H1 (cell line): ENCODE data around the gene NXPH3. TPM values are rescaled to one million over a fixed set of nuclear protein-coding genes. Genes with fewer than 3 reads are reported as not detected.
A peak's percentile ranks its signal among the peaks of the same experiment; 100 is the strongest.

Experiments
- CTCF ChIA-PET: fragments of 300-600 bp; sonication (Branson Sonifier 250); formaldehyde crosslinking; loops from one replicate; lab custom pipeline; 2021; ENCODE audit not compliant: partially characterized antibody; lab: Charles Lee
- POLR2A ChIA-PET: fragments of 300-600 bp; sonication (Branson Sonifier 250); formaldehyde crosslinking; loops from one replicate; lab custom pipeline; 2021; ENCODE audit warnings: inconsistent platforms; ENCODE audit not compliant: partially characterized antibody; lab: Charles Lee
- DNase-seq, 2 experiments: peaks; one replicate each; pipeline versions ENCODE4 v3.0.0 to v3.0.0-alpha.2; 2010 to 2022; ENCODE audit warnings: low spot score in 2 of 2, low read depth in 1 of 2, mixed read lengths in 1 of 2
- FAIRE-seq: peaks from 2 replicates; lab custom pipeline; 2011; peaks lifted over from hg19 to GRCh38; lab: Jason Lieb, UNC
- H2AFZ ChIP-seq: 2 replicates; pipeline ENCODE4 v1.8.1; 2012; ENCODE audit warnings: low read length, inconsistent platforms
- H2AK5ac ChIP-seq: 2 replicates; pipeline ENCODE4 v1.6.1; 2013; ENCODE audit warnings: low read depth, low read length
- H2BK120ac ChIP-seq: replicated peaks from 2 replicates; pipeline ENCODE3; 2013; ENCODE audit warnings: low read depth, low read length, inconsistent platforms
- H2BK12ac ChIP-seq: 2 replicates; pipeline ENCODE4 v1.6.1; 2013; ENCODE audit warnings: low read depth, low read length
- H2BK15ac ChIP-seq: 2 replicates; pipeline ENCODE4 v1.6.1; 2013; ENCODE audit warnings: low read length
- H2BK20ac ChIP-seq: 2 replicates; pipeline ENCODE4 v1.6.1; 2013; ENCODE audit warnings: low read length
- H2BK5ac ChIP-seq: 2 replicates; pipeline ENCODE4 v1.6.1; 2013; ENCODE audit warnings: low read depth, low read length
- H3K14ac ChIP-seq: 2 replicates; pipeline ENCODE4 v1.6.1; 2013; ENCODE audit warnings: inconsistent platforms; ENCODE audit not compliant: insufficient read length
- H3K18ac ChIP-seq: 2 replicates; pipeline ENCODE4 v1.6.1; 2013; ENCODE audit warnings: low read length; ENCODE audit errors: extremely low read depth
- H3K23ac ChIP-seq: 2 replicates; pipeline ENCODE4 v1.6.1; 2013; ENCODE audit warnings: inconsistent platforms; ENCODE audit not compliant: insufficient read length
- H3K23me2 ChIP-seq: 2 replicates; pipeline ENCODE4 v1.6.1; 2013; ENCODE audit warnings: low read depth, low read length
- H3K27ac ChIP-seq: 2 replicates; pipeline ENCODE4 v1.6.1; 2011; ENCODE audit warnings: low read depth, low read length, inconsistent platforms
- H3K27me3 ChIP-seq, 4 experiments: replicated peaks in 1 of 4; 1 replicate in 1 of 4; 2 replicates in 3 of 4; pipeline versions ENCODE4 v1.6.1 to v1.8.1; 2011 to 2013; ENCODE audit warnings: low read length in 3 of 4, mild to moderate bottlenecking in 3 of 4, inconsistent platforms in 2 of 4, mixed read lengths in 2 of 4, moderate library complexity in 1 of 4; ENCODE audit not compliant: control insufficient read depth in 3 of 4, insufficient read depth in 3 of 4; ENCODE audit errors: extremely low read depth in 1 of 4
- H3K36me3 ChIP-seq, 4 experiments: 2 replicates each; pipeline versions ENCODE4 v1.6.1 to v1.8.1; 2011 to 2013; ENCODE audit warnings: mild to moderate bottlenecking in 4 of 4, low read length in 3 of 4, moderate library complexity in 2 of 4, control low read depth in 1 of 4, inconsistent platforms in 1 of 4; ENCODE audit not compliant: insufficient read depth in 4 of 4, control insufficient read depth in 2 of 4
- H3K4ac ChIP-seq: replicated peaks from 2 replicates; pipeline ENCODE3; 2013; ENCODE audit warnings: low read length, low read depth, mixed read lengths, inconsistent platforms; ENCODE audit not compliant: insufficient read length
- H3K4me1 ChIP-seq, 4 experiments: replicated peaks in 1 of 4; 1 replicate in 1 of 4; 2 replicates in 3 of 4; pipeline versions ENCODE4 v1.6.1 to v1.8.1; 2011 to 2013; ENCODE audit warnings: low read length in 3 of 4, inconsistent platforms in 2 of 4, mixed read lengths in 1 of 4; ENCODE audit not compliant: insufficient read depth in 4 of 4, control insufficient read depth in 3 of 4
- H3K4me2 ChIP-seq, 2 experiments: 2 replicates each; pipeline versions ENCODE4 v1.6.1 to v1.8.1; 2011 to 2013; ENCODE audit warnings: low read depth in 2 of 2, low read length in 2 of 2, control low read depth in 1 of 2, inconsistent platforms in 1 of 2, mild to moderate bottlenecking in 1 of 2; ENCODE audit not compliant: insufficient read depth in 1 of 2
- H3K4me3 ChIP-seq, 4 experiments: fragments of 200-600, 300-600 bp in 1 of 4; sonication (generic), shearing (Covaris generic), sonication (Bioruptor Twin) in 1 of 4; 2 replicates each; pipeline versions ENCODE4 v1.5.1 to v1.8.1; 2011 to 2016; ENCODE audit warnings: low read length in 4 of 4, low read depth in 3 of 4, control low read depth in 2 of 4, inconsistent platforms in 2 of 4, mild to moderate bottlenecking in 2 of 4, mixed read lengths in 1 of 4, moderate library complexity in 1 of 4; ENCODE audit not compliant: insufficient read depth in 2 of 4; ENCODE audit errors: extremely low read depth in 1 of 4
- H3K56ac ChIP-seq: replicated peaks from 2 replicates; pipeline ENCODE3; 2013; ENCODE audit warnings: low read depth, mild to moderate bottlenecking, mixed read lengths, low read length, inconsistent platforms; ENCODE audit not compliant: insufficient read length
- H3K79me1 ChIP-seq: 2 replicates; pipeline ENCODE4 v1.6.1; 2013; ENCODE audit warnings: low read depth, low read length, control low read depth
- H3K79me2 ChIP-seq, 2 experiments: 2 replicates each; pipeline versions ENCODE4 v1.6.1 to v1.8.1; 2012 to 2013; ENCODE audit warnings: low read length in 2 of 2, mild to moderate bottlenecking in 2 of 2, inconsistent platforms in 1 of 2; ENCODE audit not compliant: insufficient read depth in 2 of 2, control insufficient read depth in 1 of 2
- H3K9ac ChIP-seq, 4 experiments: replicated peaks in 1 of 4; 1 replicate in 1 of 4; 2 replicates in 3 of 4; pipeline versions ENCODE4 v1.6.1 to v1.8.1; 2011 to 2013; ENCODE audit warnings: low read depth in 3 of 4, low read length in 3 of 4, control low read depth in 2 of 4, mild to moderate bottlenecking in 2 of 4, moderate library complexity in 2 of 4, inconsistent platforms in 1 of 4; ENCODE audit errors: extremely low read depth in 1 of 4
- H3K9me3 ChIP-seq, 2 experiments: 2 replicates each; pipeline versions ENCODE4 v1.6.1 to v1.8.1; 2012 to 2013; ENCODE audit warnings: mild to moderate bottlenecking in 2 of 2, moderate library complexity in 2 of 2, control low read depth in 1 of 2, inconsistent platforms in 1 of 2, low read depth in 1 of 2, low read length in 1 of 2, mixed read lengths in 1 of 2; ENCODE audit not compliant: insufficient read depth in 2 of 2
- H4K20me1 ChIP-seq, 2 experiments: replicated peaks in 1 of 2; 2 replicates each; pipeline versions ENCODE3 to v1.8.1; 2011 to 2013; ENCODE audit warnings: inconsistent platforms in 2 of 2, low read length in 2 of 2, mild to moderate bottlenecking in 1 of 2; ENCODE audit not compliant: insufficient read depth in 2 of 2, control insufficient read depth in 1 of 2
- H4K5ac ChIP-seq: 2 replicates; pipeline ENCODE4 v1.6.1; 2013; ENCODE audit warnings: low read length, low read depth, mixed read lengths, inconsistent platforms; ENCODE audit not compliant: insufficient read length
- H4K8ac ChIP-seq: 2 replicates; pipeline ENCODE4 v1.8.0; 2013; ENCODE audit warnings: mild to moderate bottlenecking, moderate library complexity, low read length, inconsistent platforms; ENCODE audit not compliant: insufficient read depth; ENCODE audit errors: extremely low read depth
- H4K91ac ChIP-seq: replicated peaks from 2 replicates; pipeline ENCODE3; 2013; ENCODE audit warnings: low read length, mixed read lengths, inconsistent platforms; ENCODE audit not compliant: insufficient read length
- BCL11A ChIP-seq, 2 experiments: IDR thresholded peaks; one replicate each; pipeline ENCODE4 v1.6.1; 2011; ENCODE audit warnings: low read depth in 2 of 2, low read length in 2 of 2, mild to moderate bottlenecking in 2 of 2
- BRCA1 ChIP-seq: IDR thresholded peaks from 2 replicates; pipeline ENCODE4 v1.6.1; 2012; ENCODE audit warnings: low read depth, low read length, improper control_type of control experiment
- CBX8 ChIP-seq: fragments of 300-800, 300-1000 bp; sonication (generic); IDR thresholded peaks from 2 replicates; pipeline ENCODE4 v1.7.1; 2016; ENCODE audit warnings: low read depth, low read length, borderline replicate concordance
- CHD1 ChIP-seq: IDR thresholded peaks from 2 replicates; pipeline ENCODE4 v1.6.1; 2012; ENCODE audit warnings: low read depth, low read length, improper control_type of control experiment
- EZH2 ChIP-seq: fragments of 200-600 bp; sonication (generic); IDR thresholded peaks from 2 replicates; pipeline ENCODE4 v1.7.1; 2012; ENCODE audit warnings: low read depth, mild to moderate bottlenecking, moderate library complexity, low read length, inconsistent platforms; ENCODE audit not compliant: severe bottlenecking
- HDAC6 ChIP-seq: IDR thresholded peaks from one replicate; pipeline ENCODE4 v1.7.1; 2012; ENCODE audit warnings: low read depth, mild to moderate bottlenecking, inconsistent platforms, low read length, moderate library complexity
- RAD21 ChIP-seq, 2 experiments: IDR thresholded peaks in 1 of 2; conservative IDR thresholded peaks in 1 of 2; 2 replicates each; pipeline ENCODE4 v1.6.1; 2011; ENCODE audit warnings: low read depth in 2 of 2, low read length in 2 of 2, improper control_type of control experiment in 1 of 2, inconsistent platforms in 1 of 2, mild to moderate bottlenecking in 1 of 2, moderate library complexity in 1 of 2
- SIN3A ChIP-seq, 2 experiments: IDR thresholded peaks in 1 of 2; conservative IDR thresholded peaks in 1 of 2; 2 replicates each; pipeline ENCODE4 v1.6.1; 2011 to 2012; ENCODE audit warnings: low read length in 2 of 2, improper control_type of control experiment in 1 of 2, low read depth in 1 of 2, mild to moderate bottlenecking in 1 of 2
- SIRT6 ChIP-seq: IDR thresholded peaks from one replicate; pipeline ENCODE4 v1.7.1; 2012; ENCODE audit warnings: low read length, inconsistent platforms
- TEAD4 ChIP-seq: IDR thresholded peaks from 2 replicates; pipeline ENCODE4 v1.6.1; 2012; ENCODE audit warnings: low read depth, low read length, inconsistent platforms, mixed read lengths
- WGBS, 2 experiments: shearing (Covaris generic) in 1 of 2; methylation state at CpG; one replicate each; pipeline versions ENCODE4 v1.1.6 to v1.1.7; 2013 to 2015; ENCODE audit warnings: low lambda C conversion rate in 2 of 2, mixed read lengths in 2 of 2, inconsistent platforms in 1 of 2, low coverage in 1 of 2, missing lambda C conversion rate in 1 of 2; ENCODE audit not compliant: insufficient replicate concordance in 2 of 2, insufficient coverage in 1 of 2, insufficient read length in 1 of 2; ENCODE audit errors: extremely low coverage in 1 of 2, missing lambda C conversion rate in 1 of 2; 5-methylcytosine and 5-hydroxymethylcytosine counted together
- polyA plus RNA-seq, 7 experiments: library from polyadenylated mRNA; depleted of rRNA in 3 of 7; stranded (reverse) in 5 of 7; unstranded in 2 of 7; fragments of >200 nt in 5 of 7; fragments of 200-250 nt in 2 of 7; gene quantifications; 1 replicate in 5 of 7; 2 replicates in 1 of 7; 4 replicates in 1 of 7; pipeline versions ENCODE4 v1.2.1 to v1.2.3, GENCODE V29; 2011 to 2013; ENCODE audit warnings: missing spikeins in 2 of 7, mixed read lengths in 2 of 7
- total RNA-seq: library from RNA; stranded (reverse); fragmentation: NEBNext Ultra II Directional; extraction: Animal tissue kit (Norgen Biotek cat#: 25700); gene quantifications from 2 replicates; pipeline ENCODE4 v1.2.1, GENCODE V29; 2021
- TF ChIP-seq, protein P1 (sequence below): IDR thresholded peaks from 2 replicates; pipeline ENCODE4 v1.6.1; 2012; ENCODE audit warnings: inconsistent platforms

The NXPH3 gene
- total and polyA plus RNA-seq, 2 of the 8 experiments (the other 6 are each of a cell fraction or from before 2014, with no cell fraction given) = 2.5 to 3.7 TPM

DNA sequence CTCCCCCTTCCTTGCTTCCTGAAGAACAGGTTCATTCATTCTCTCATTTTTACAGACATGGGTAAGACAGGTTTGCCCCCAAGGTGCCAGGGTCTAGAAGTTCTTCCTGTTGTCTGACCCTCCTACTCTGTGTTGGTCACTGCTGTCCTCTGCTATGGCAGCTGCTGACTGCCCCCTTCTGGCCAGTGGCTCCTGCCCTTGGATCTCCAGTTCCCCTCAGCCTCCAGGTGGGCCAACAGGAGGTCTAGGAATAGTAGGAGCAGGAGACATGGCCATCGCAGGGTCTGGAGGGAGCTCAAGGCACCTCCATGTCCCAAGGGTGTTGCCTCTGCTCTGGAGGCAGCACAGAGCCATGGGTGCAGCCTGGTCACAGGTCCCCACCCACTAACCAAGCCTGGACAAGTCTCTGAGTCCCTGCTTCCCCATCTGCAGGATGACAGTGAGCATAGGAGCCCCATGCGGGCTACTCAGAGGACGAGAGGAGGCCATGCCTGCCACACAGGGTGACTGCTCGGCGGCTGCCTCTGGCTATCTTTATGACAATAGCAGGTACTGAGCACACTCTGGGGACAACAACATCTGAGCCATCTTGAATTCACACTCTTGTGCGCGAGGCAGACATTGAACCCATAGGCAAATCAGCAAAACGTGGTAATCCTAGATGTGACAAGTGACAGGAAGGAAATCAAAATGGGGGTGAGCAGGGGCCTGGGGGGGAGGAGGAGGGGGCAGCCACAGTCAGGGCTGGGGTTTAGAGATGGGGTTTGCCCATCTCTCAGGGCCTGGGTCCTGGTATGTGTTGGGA lies 27.0 kb upstream of the NXPH3 start:
- H2AK5ac ChIP-seq = no peak overlapping the region
- CTCF ChIA-PET = interaction anchor here (0.7 to 16.4 kb wide), 18 partner anchors 9 to 148 kb away, joined by 3 to 228 read pairs (median 6); partner anchors contain the start of genes NGFR and PHB1
- H3K9ac ChIP-seq = no peak overlapping the region
- no peak overlapping the region for H3K4me3 ChIP-seq
- FAIRE-seq (peak; percentile 85), DNase-seq (peak in 1 of 2 experiments; percentile 85)
- no peak overlapping the region for H3K27ac ChIP-seq
- no peak overlapping the region for H3K4ac ChIP-seq
- peak overlapping the region; percentile 72; the same call in 1 of the 2 replicates for H2BK12ac ChIP-seq
- no peaks in the 10 kb centered on the region for H3K79me1 ChIP-seq
- no peak overlapping the region for H4K5ac ChIP-seq
- H3K14ac ChIP-seq = no peak overlapping the region
- H3K56ac ChIP-seq = no peak overlapping the region
- peak overlapping the region; percentile 82; the same call in 1 of the 2 replicates for H2BK20ac ChIP-seq
- H3K9me3 ChIP-seq = no peaks in the 10 kb centered on the region
- no peak overlapping the region for H2AFZ ChIP-seq
- H4K91ac ChIP-seq = no peak overlapping the region
- no peaks in the 10 kb centered on the region for H3K23me2 ChIP-seq
- peak overlapping the region; percentile 75; the same call in 1 of the 2 replicates for H2BK15ac ChIP-seq
- no peaks in the 10 kb centered on the region for H4K20me1 ChIP-seq
- POLR2A ChIA-PET = interaction anchor here (0.9 to 1.0 kb wide), 2 partner anchors 114 to 141 kb away, joined by 3 read pairs; no protein-coding TSS in a partner anchor
- no peak overlapping the region for H2BK120ac ChIP-seq
- H3K18ac ChIP-seq = no peak overlapping the region
- no peak overlapping the region for H4K8ac ChIP-seq
- H3K27me3 ChIP-seq = no peaks in the 10 kb centered on the region
- no peak overlapping the region for H2BK5ac ChIP-seq
- no peak overlapping the region for H3K4me2 ChIP-seq
- no peak overlapping the region for H3K23ac ChIP-seq
- 87% methylated on average over 8 of the region's 8 CpGs; no CpG with 5 or more reads in 1 of the 2 experiments for WGBS, 2 experiments
- H3K36me3 ChIP-seq = no peaks in the 10 kb centered on the region
- peaks cover 0 to 26% (median 14%) of the 10 kb centered on the region in 4 experiments; a peak in 6 of 7 replicates for H3K4me1 ChIP-seq
- no peaks in the 10 kb centered on the region for H3K79me2 ChIP-seq
- TF ChIP-seq SIRT6 = no peak
- TF ChIP-seq SIN3A (conservative IDR thresholded peaks at IDR 0.05 in 1 of 2, IDR thresholded peaks at IDR 0.05 in 1 of 2; ENCODE audit: low read depth in 1 of 2, low read length in 2 of 2) = 0 out of 4 replicates have a peak, but pooled peaks of 1 of the 2 experiments have one; percentile 30
- TF ChIP-seq BCL11A (IDR thresholded peaks at IDR 0.05; ENCODE audit: low read depth in 2 of 2, low read length in 2 of 2) = no peak
- TF ChIP-seq EZH2 = no peak
- TF ChIP-seq TEAD4 = no peak
- TF ChIP-seq HDAC6 = no peak
- TF ChIP-seq BRCA1 = no peak
- TF ChIP-seq RAD21 (IDR thresholded peaks at IDR 0.05 in 1 of 2, conservative IDR thresholded peaks at IDR 0.05 in 1 of 2; ENCODE audit: low read depth in 2 of 2, low read length in 2 of 2) = peak; percentile 91 to 95
- no peak for TF ChIP-seq CBX8
- no peak for TF ChIP-seq CHD1
- TF ChIP-seq, protein P1, sequence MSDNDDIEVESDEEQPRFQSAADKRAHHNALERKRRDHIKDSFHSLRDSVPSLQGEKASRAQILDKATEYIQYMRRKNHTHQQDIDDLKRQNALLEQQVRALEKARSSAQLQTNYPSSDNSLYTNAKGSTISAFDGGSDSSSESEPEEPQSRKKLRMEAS = 0 out of 2 replicates have a peak, but pooled peaks have one; percentile 26
